ENCODE measurements around the gene GET4. TPM values are rescaled to one million over a fixed set of nuclear protein-coding genes. Genes with fewer than 3 reads are reported as not detected.

The GET4 gene
- total RNA-seq, 1 donor from 2014 or later = 4.2 TPM

- Histone ChIP-seq H3K36me3 (peaks cover 50 to 75% of the 10 kb centered on the region in 2 donors), H3K4me1 (no peaks in the 10 kb centered on the region), H3K4me3 (no peak overlapping the region), H3K9me3 (no peaks in the 10 kb centered on the region), H3K27me3 (no peaks in the 10 kb centered on the region), H3K27ac (no peak overlapping the region)
- intact Hi-C loops (cut with DNase I) = no loop called here
- no peak for TF ChIP-seq CTCF (IDR thresholded peaks at IDR 0.05)
- DNase-seq (ENCODE audit: low spot score in 2 of 2) = no peak
Measured at GRCh38 chr7:849145-849544, 27.2 kb upstream of the GET4 start.

GRCh38 chr7:849781-850180 lies 26.6 kb upstream of the GET4 start:
- intact Hi-C loops (cut with DNase I) = no loop called here
- DNase-seq (ENCODE audit: low spot score in 2 of 2) = no peak
- Histone ChIP-seq H3K27me3 (no peaks in the 10 kb centered on the region), H3K27ac (no peak overlapping the region), H3K4me1 (no peaks in the 10 kb centered on the region), H3K36me3 (peaks cover 51 to 75% of the 10 kb centered on the region in 2 donors), H3K4me3 (no peak overlapping the region), H3K9me3 (no peaks in the 10 kb centered on the region)
- TF ChIP-seq CTCF (IDR thresholded peaks at IDR 0.05) = no peak

- TF ChIP-seq CTCF (IDR thresholded peaks at IDR 0.05) = no peak
- no peak for DNase-seq (ENCODE audit: low spot score in 2 of 2)
- no peaks in the 10 kb centered on the region for H3K4me1 ChIP-seq
- H3K27ac ChIP-seq = no peak overlapping the region
- no peak overlapping the region for H3K4me3 ChIP-seq
- H3K9me3 ChIP-seq = no peaks in the 10 kb centered on the region
- intact Hi-C loops (cut with DNase I) = no loop called here
- H3K36me3 ChIP-seq = peaks cover 57 to 79% of the 10 kb centered on the region in 2 donors
- no peaks in the 10 kb centered on the region for H3K27me3 ChIP-seq
Measured at GRCh38 chr7:851204-851603, 25.1 kb upstream of the GET4 start.

GRCh38 chr7:853366-854117 lies 22.8 kb upstream of the GET4 start:
- no peak for TF ChIP-seq CTCF (IDR thresholded peaks at IDR 0.05)
- Histone ChIP-seq H3K9me3 (no peaks in the 10 kb centered on the region), H3K36me3 (peaks cover 80 to 93% of the 10 kb centered on the region in 2 donors), H3K27me3 (no peaks in the 10 kb centered on the region), H3K27ac (no peak overlapping the region), H3K4me1 (no peaks in the 10 kb centered on the region), H3K4me3 (no peak overlapping the region)
- intact Hi-C loops (cut with DNase I) = no loop called here
- no peak for DNase-seq (ENCODE audit: low spot score in 2 of 2)

- H3K4me3 ChIP-seq = no peak overlapping the region
- no peak for DNase-seq (ENCODE audit: low spot score in 2 of 2)
- H3K27ac ChIP-seq = no peak overlapping the region
- no peaks in the 10 kb centered on the region for H3K27me3 ChIP-seq
- intact Hi-C loops (cut with DNase I) = no loop called here
- H3K4me1 ChIP-seq = no peaks in the 10 kb centered on the region
- TF ChIP-seq CTCF (IDR thresholded peaks at IDR 0.05) = no peak
- peaks cover 86 to 94% of the 10 kb centered on the region in 2 donors for H3K36me3 ChIP-seq
- no peaks in the 10 kb centered on the region for H3K9me3 ChIP-seq
Measured at GRCh38 chr7:854118-854775, 22.1 kb upstream of the GET4 start.
